Uterus (tissue), 2 donors: ENCODE data around the gene AASDHPPT.

Source experiments
- POLR2A ChIP-seq, 2 donors: fragments of 450-650 bp; IDR thresholded peaks; one replicate each; pipeline ENCODE4 v1.6.1; 2016; ENCODE audit warnings: antibody characterized with exemption in 2 of 2, mild to moderate bottlenecking in 1 of 2, moderate library complexity in 1 of 2
- TF ChIP-seq, protein P1 (sequence below), 4 experiments: fragments of 200-600 bp in 2 of 4; fragments of 450-650 bp in 2 of 4; sonication (generic) in 2 of 4; IDR thresholded peaks; one replicate each; pipeline ENCODE4 v1.5.1; 2016 to 2019; ENCODE audit warnings: antibody characterized with exemption in 4 of 4, mild to moderate bottlenecking in 2 of 4, moderate library complexity in 1 of 4

DNA sequence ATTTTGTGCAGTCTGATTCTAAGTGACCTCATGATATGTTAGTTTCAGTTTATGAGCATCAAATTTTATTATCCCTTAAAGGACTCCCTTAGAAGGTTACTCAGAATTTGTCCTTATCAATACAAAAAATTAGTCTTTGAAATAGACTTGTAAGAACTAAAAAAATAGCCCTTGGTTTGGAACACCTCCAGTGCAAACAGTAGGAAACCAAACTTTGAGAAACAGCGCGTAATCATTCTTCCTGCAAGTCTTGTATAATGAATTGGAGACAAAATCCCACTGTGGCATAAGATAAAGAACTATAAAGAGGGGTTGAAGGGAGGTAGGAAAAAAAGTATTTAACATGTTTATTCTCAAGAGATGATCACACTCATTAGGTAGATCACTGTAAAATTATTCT, 44.6 kb upstream of the AASDHPPT start:
- no peak for TF ChIP-seq POLR2A (IDR thresholded peaks at IDR 0.05)
- TF ChIP-seq, protein P1, sequence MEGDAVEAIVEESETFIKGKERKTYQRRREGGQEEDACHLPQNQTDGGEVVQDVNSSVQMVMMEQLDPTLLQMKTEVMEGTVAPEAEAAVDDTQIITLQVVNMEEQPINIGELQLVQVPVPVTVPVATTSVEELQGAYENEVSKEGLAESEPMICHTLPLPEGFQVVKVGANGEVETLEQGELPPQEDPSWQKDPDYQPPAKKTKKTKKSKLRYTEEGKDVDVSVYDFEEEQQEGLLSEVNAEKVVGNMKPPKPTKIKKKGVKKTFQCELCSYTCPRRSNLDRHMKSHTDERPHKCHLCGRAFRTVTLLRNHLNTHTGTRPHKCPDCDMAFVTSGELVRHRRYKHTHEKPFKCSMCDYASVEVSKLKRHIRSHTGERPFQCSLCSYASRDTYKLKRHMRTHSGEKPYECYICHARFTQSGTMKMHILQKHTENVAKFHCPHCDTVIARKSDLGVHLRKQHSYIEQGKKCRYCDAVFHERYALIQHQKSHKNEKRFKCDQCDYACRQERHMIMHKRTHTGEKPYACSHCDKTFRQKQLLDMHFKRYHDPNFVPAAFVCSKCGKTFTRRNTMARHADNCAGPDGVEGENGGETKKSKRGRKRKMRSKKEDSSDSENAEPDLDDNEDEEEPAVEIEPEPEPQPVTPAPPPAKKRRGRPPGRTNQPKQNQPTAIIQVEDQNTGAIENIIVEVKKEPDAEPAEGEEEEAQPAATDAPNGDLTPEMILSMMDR (IDR thresholded peaks at IDR 0.05): no peak
